IMR-90 (cell line): ENCODE measurements around the gene TTLL12.

Source experiments
- CEBPB ChIP-seq: IDR thresholded peaks from 2 replicates; pipeline ENCODE4 v1.6.1; 2012; ENCODE audit warnings: low read depth, low read length, improper control_type of control experiment
- CHD1 ChIP-seq: IDR thresholded peaks from 2 replicates; pipeline ENCODE4 v1.6.1; 2012; ENCODE audit warnings: low read depth, low read length, improper control_type of control experiment
- CTCF ChIP-seq: conservative IDR thresholded peaks from 2 replicates; pipeline ENCODE4 v1.5.1; 2012; ENCODE audit warnings: mild to moderate bottlenecking, low read depth, low read length, improper control_type of control experiment
- ELK1 ChIP-seq: fragments of 150-350 bp; IDR thresholded peaks from 2 replicates; pipeline ENCODE4 v1.6.1; 2016; ENCODE audit warnings: low read depth, mild to moderate bottlenecking, low read length, moderate library complexity, borderline replicate concordance
- FOS ChIP-seq: fragments of 150-350 bp; IDR thresholded peaks from 2 replicates; pipeline ENCODE4 v1.6.1; 2016; ENCODE audit warnings: low read depth, low read length
- MAZ ChIP-seq: IDR thresholded peaks from 2 replicates; pipeline ENCODE4 v1.6.1; 2012; ENCODE audit warnings: low read depth, mild to moderate bottlenecking, low read length, improper control_type of control experiment, moderate library complexity, borderline replicate concordance
- MXI1 ChIP-seq: IDR thresholded peaks from 2 replicates; pipeline ENCODE4 v1.6.1; 2012; ENCODE audit warnings: low read depth, mild to moderate bottlenecking, low read length, moderate library complexity, borderline replicate concordance
- POLR2A ChIP-seq: IDR thresholded peaks from 2 replicates; pipeline ENCODE4 v1.6.1; 2012; ENCODE audit warnings: mild to moderate bottlenecking, low read depth, low read length
- RAD21 ChIP-seq: IDR thresholded peaks from 2 replicates; pipeline ENCODE4 v1.6.1; 2012; ENCODE audit warnings: low read length, improper control_type of control experiment
- RCOR1 ChIP-seq: IDR thresholded peaks from 2 replicates; pipeline ENCODE4 v1.6.1; 2012; ENCODE audit warnings: mild to moderate bottlenecking, low read length, improper control_type of control experiment; ENCODE audit not compliant: insufficient replicate concordance
- SMC3 ChIP-seq: fragments of 150-350 bp; IDR thresholded peaks from 2 replicates; pipeline ENCODE4 v1.6.1; 2016; ENCODE audit warnings: low read depth, mild to moderate bottlenecking, antibody characterized with exemption, low read length, moderate library complexity
- TF ChIP-seq, protein P1 (sequence below): fragments of 150-350 bp; IDR thresholded peaks from 2 replicates; pipeline ENCODE4 v1.6.1; 2017; ENCODE audit warnings: mild to moderate bottlenecking, antibody characterized with exemption, low read length, low read depth

GRCh38 chr22:43209523-43209890 lies 22.6 kb upstream of the TTLL12 start:
- TF ChIP-seq CTCF (no peak), FOS (no peak), CEBPB (no peak), POLR2A (no peak), SMC3 (no peak), RCOR1 (no peak), RAD21 (no peak), MXI1 (no peak), CHD1 (no peak), ELK1 (no peak), MAZ (no peak)
- TF ChIP-seq, protein P1, sequence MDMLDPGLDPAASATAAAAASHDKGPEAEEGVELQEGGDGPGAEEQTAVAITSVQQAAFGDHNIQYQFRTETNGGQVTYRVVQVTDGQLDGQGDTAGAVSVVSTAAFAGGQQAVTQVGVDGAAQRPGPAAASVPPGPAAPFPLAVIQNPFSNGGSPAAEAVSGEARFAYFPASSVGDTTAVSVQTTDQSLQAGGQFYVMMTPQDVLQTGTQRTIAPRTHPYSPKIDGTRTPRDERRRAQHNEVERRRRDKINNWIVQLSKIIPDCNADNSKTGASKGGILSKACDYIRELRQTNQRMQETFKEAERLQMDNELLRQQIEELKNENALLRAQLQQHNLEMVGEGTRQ = no peak
